HG02798 (cell line): ENCODE data around the gene XPO5.
"Not testable (repeated sequence)": the region's sequence is repeated elsewhere in the genome, so short reads cannot be mapped to it uniquely, and the experiment has no call there.

ENCODE experiments used
- ATAC-seq: cut with Tn5 transposase; IDR thresholded peaks from one replicate; pipeline ENCODE4 v1.9.1; 2021; ENCODE audit warnings: mild to moderate bottlenecking; ENCODE audit not compliant: unreplicated experiment, poor library complexity

Gene XPO5

GRCh38 chr6:43499028-43499815 lies 76.6 kb downstream of the XPO5 start:
- ATAC-seq, result no peak

- not testable (repeated sequence) for ATAC-seq
These were observed 77.5 kb downstream of the XPO5 start for GRCh38 chr6:43498291-43498690.

DNA sequence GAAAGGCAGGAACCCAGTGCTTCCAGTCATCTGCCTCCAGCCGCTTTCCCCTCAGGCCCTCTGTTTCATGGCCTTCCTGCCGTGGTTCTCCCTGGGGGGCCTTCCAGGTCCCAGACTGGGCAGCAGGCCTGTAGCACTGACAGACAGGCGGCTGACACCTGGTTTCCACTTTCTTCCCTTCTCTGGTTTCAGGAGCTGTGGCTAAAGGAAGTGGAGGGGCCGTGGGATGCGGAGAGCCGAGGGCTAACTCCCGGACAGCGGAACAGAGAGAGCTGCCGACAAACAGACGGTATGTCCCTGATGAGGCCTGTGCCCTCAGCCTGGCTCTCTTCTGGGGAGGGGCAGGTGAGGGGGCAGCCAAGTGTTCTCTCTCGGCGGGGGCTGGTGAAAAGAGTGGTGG lies 78.1 kb downstream of the XPO5 start:
- no peak for ATAC-seq

- ATAC-seq, result no peak
These were observed 78.8 kb downstream of the XPO5 start for GRCh38 chr6:43497129-43497396.

DNA sequence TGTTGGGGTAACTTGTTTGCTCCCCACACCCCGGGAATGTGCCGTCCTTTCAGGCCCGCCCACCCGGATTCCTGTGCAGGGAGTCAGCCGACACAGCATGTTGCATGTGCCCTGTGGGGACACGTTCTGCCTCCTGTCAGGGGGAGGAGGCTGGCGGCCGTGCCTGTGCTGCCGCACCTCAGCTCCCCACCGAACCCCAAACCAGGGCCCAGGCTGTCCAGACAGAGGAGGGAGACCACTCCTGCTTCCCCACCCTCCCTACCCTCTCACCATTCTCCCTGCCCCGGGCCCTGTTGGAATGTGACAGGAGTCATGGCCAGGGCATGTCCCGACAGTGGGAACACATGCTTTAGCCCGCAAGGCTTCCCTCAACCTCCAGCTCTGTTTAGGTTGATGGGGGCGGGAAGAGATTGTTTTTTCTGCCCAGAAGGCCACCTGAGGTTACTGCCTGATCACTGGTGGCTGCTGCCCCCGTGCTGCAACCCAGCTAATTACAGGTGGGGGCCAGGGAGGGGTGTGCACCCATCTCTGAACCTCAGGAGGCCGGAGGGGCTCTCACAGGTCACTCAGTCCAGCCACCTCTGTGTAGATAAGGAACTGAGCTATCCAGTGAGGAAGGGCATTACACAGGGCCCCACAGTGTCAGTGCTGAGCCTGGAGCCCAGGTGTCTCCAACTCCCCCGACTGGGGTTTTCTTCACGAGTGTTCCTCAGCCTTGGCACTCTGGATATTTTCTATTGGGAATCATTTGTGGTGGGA lies 79.3 kb downstream of the XPO5 start:
- no peak for ATAC-seq

- ATAC-seq, result no peak
These were observed 80.4 kb downstream of the XPO5 start for GRCh38 chr6:43495409-43495941.

- no peak for ATAC-seq
These were observed 81.1 kb downstream of the XPO5 start for GRCh38 chr6:43494766-43495165.

- no peak for ATAC-seq
These were observed 81.5 kb downstream of the XPO5 start for GRCh38 chr6:43494321-43494720.

DNA sequence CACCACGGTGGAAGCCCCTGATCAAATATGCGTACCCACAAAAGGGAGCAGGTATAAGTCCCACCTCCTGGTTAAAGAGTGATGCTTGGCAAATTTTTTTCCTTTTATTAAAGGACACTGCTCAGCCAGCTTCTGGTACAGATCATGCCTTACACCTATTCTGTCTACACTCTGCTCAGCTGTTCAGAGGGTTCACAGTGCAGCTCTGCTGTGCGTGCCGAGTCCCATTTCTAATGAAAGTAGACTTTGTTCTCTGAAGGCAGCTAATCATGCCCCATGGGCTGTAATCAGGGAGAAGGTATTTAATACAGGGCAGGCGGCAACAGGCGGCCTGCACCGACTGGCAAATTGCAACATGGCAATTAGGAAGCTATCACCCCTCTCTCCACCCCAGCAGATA lies 82.0 kb downstream of the XPO5 start:
- ATAC-seq, result no peak

- ATAC-seq, result no peak
These were observed 82.6 kb downstream of the XPO5 start for GRCh38 chr6:43493230-43493629.

DNA sequence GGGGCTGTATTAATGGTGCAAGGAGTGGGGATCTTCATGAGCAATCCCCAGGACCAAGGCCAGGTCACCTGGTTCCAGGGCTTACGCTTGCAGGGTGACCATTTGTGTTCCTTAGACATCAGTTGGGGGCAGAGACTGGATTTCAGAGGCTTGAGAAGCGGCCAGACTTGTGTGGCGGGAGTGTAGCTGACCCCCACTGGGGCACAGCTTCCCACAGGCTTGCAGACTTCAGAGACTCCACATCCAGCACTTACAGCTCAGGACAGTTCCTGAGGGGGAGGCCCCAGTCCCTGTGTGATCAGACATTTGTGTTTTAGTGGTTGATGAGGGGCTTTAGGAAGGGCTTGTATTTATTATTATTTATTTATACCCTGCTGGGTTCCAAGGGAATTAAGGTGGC lies 83.2 kb downstream of the XPO5 start:
- ATAC-seq, result no peak

- ATAC-seq, result no peak
These were observed 83.8 kb downstream of the XPO5 start for GRCh38 chr6:43491750-43492661.

- ATAC-seq, result no peak
These were observed 85.3 kb downstream of the XPO5 start for GRCh38 chr6:43490523-43490939.

GRCh38 chr6:43489277-43490072 lies 86.4 kb downstream of the XPO5 start:
- no peak for ATAC-seq

- no peak for ATAC-seq
These were observed 87.1 kb downstream of the XPO5 start for GRCh38 chr6:43488667-43489276.

DNA sequence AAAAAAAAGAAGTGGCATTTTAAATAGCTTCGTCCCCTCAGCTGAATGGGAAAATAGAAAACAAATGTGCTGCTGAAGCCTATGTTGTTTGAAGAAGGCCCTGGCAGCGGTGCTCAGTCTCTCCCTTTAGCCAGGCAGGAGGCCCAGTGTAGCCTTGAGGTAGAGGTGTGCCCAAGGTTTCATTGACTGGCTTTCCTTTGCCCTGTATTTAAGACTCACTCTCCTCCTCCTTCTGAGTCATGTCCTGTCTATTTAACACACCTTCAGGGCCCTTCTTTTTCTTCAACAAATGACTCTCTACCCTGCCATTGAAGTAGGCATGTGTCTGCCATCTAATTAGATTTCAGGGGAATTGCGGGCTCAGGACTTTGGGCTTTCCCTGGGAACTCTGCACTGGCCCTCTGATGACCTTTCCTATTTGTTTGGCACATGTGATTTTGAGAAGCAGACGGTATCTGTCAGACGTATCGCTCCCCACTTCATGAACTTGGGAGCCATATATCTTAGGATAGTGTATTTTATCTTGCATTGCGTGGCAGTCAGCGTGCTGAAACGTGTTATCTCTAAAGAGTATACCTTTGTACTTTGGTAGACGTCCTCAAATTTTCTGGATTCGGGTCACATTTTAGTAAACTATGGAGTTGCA lies 94.1 kb downstream of the XPO5 start:
- no peak for ATAC-seq

DNA sequence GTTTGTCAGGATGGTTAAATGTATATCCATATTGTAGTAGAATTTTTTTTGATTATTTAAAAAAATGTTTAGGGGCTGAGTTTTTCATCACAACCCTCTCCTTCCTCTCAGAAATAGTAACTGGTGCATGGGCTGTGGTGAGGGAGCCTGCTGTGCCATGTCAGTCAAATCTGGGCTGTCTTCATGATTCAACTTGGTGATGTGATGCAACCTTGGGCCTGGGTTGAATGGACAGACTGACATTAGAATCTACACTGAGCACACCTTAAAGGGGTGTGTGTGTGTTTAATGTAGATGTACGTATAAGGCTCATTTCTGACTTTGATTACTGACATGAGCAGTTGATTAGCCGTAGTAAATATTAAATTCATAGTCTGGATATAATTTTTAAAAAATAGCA lies 94.8 kb downstream of the XPO5 start:
- ATAC-seq, result no peak

DNA sequence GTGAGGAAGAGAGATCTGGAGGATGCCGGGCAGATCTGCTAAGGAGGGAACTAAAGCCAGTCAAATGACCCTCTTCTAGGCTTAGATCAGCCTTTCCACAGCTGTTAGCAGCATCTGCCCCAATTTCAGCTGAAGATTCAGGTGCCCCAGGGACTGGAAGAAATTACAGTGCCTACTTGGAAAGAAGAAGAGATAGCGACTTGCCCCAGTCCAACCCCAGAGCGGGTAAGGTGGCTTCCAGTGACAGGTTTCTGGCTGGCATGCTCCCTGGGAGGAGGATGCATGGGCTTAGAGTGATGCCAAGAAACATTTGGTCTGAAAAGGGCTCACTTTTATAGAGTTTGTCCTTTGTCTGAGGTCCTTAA lies 97.8 kb downstream of the XPO5 start:
- ATAC-seq, result no peak
